Muscle of back (tissue), 11 donors: ENCODE measurements around the gene COLEC12. TPM values are rescaled to one million over a fixed set of nuclear protein-coding genes. Genes with fewer than 3 reads are reported as not detected.
A peak's percentile ranks its signal among the peaks of the same experiment; 100 is the strongest.

ENCODE experiments used
- DNase-seq, 3 donors: peaks; one replicate each; pipeline versions ENCODE4 v3.0.0 to v3.0.0-alpha.2; 2013
- polyA plus RNA-seq, 10 donors: library from polyadenylated mRNA; unstranded; fragments of 120-200 nt; gene quantifications; one replicate each; pipeline ENCODE4 v1.2.1, GENCODE V29; 2013; ENCODE audit not compliant: insufficient read length in 10 of 10

Gene COLEC12
- polyA plus RNA-seq, 10 donors = 42.8 to 82.8 (median 56.7) TPM

- DNase-seq = peak in 2 of 3 donors; percentile 70 to 77
Measured at GRCh38 chr18:508835-509234, 8.3 kb upstream of the COLEC12 start.

- DNase-seq = no peak
Measured at GRCh38 chr18:507636-508035, 7.1 kb upstream of the COLEC12 start.

- no peak for DNase-seq
Measured at GRCh38 chr18:506801-507200, 6.3 kb upstream of the COLEC12 start.

- no peak for DNase-seq
Measured at GRCh38 chr18:506264-506663, 5.8 kb upstream of the COLEC12 start.

GRCh38 chr18:505483-506122, 5.1 kb upstream of the COLEC12 start:
- DNase-seq = no peak

GRCh38 chr18:501406-501714, 859 bp upstream of the COLEC12 start:
- DNase-seq = no peak

- peak in 2 of 3 donors; percentile 55 to 86 for DNase-seq
Measured at GRCh38 chr18:499776-500631, 497 bp downstream of the COLEC12 start.

- peak in 2 of 3 donors; percentile 71 to 81 for DNase-seq
Measured at GRCh38 chr18:498931-499775, 1.3 kb downstream of the COLEC12 start.

- DNase-seq = peak in 1 of 3 donors; percentile 47
Measured at GRCh38 chr18:497688-498087, 2.8 kb downstream of the COLEC12 start.

- no peak for DNase-seq
Measured at GRCh38 chr18:495452-495851, 5.0 kb downstream of the COLEC12 start.

GRCh38 chr18:495017-495416, 5.5 kb downstream of the COLEC12 start:
- DNase-seq = no peak

GRCh38 chr18:493986-494983, 6.2 kb downstream of the COLEC12 start:
- no peak for DNase-seq

- no peak for DNase-seq
Measured at GRCh38 chr18:492451-492850, 8.1 kb downstream of the COLEC12 start.

- no peak for DNase-seq
Measured at GRCh38 chr18:490624-491023, 9.9 kb downstream of the COLEC12 start.

GRCh38 chr18:490024-490366, 10.5 kb downstream of the COLEC12 start:
- DNase-seq = no peak

- DNase-seq = peak in 1 of 3 donors; percentile 80
Measured at GRCh38 chr18:489244-490023, 11.1 kb downstream of the COLEC12 start.

- DNase-seq = no peak
Measured at GRCh38 chr18:486929-487740, 13.4 kb downstream of the COLEC12 start.

GRCh38 chr18:484749-485464, 15.6 kb downstream of the COLEC12 start:
- no peak for DNase-seq

GRCh38 chr18:478681-479080, 21.8 kb downstream of the COLEC12 start:
- no peak for DNase-seq
